HG03520 (cell line): ENCODE results near the gene DNHD1.
"Not testable (repeated sequence)": the region's sequence is repeated elsewhere in the genome, so short reads cannot be mapped to it uniquely, and the experiment has no call there.

Experiments used
- ATAC-seq: cut with Tn5 transposase; IDR thresholded peaks from one replicate; pipeline ENCODE4 v1.9.1; 2021; ENCODE audit warnings: mild to moderate bottlenecking, moderate library complexity; ENCODE audit not compliant: unreplicated experiment

The DNHD1 gene

DNA sequence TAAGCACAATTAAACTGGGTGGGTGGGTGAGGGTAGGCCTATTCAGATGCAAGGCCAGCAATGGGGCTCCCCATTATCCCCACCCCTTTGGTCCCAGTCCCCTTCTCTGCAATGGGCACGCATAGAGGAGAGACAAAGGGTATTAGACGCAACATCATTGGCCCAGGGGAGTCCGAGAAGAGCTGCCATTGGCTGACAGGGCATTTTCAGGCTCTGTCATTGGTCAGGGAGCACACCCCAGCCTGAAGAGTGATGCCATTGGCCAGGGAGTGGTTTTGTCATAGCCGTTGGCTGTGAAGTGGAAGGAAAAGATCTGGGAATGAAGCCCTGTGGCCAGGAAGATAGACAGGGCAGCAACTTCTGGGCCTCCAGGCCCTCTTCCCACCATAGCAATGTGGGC is 20.5 kb upstream of the DNHD1 start:
- no peak for ATAC-seq

DNA sequence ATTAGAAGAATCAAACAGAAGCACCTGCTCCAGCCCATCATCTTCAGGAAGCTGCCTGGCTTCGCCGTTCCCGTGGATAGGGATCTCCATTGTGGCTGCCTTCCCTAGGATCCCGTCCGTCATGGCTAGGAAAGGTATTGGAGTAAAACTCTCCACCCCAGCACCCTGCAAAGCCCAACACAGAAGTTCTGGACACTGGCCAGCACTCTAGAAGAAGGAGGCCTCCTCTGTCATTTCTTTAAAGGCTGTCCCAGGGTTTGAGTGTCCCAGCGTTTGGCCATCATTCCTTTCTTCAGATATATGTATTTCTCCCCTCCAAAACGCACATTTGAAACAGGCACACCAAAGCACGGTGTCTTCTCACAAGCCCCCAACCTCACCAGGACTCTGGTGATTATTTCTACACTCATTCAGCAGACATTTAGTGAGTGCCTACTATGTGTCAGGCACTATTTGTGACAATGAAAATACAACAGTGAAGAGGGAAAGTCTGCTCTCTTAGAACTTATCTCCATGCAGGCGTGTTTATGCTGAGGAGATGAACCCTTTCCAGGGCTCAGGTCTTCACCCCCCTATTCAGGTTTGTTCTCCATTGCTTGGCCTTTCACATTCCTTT is 16.7 kb upstream of the DNHD1 start:
- no peak for ATAC-seq

DNA sequence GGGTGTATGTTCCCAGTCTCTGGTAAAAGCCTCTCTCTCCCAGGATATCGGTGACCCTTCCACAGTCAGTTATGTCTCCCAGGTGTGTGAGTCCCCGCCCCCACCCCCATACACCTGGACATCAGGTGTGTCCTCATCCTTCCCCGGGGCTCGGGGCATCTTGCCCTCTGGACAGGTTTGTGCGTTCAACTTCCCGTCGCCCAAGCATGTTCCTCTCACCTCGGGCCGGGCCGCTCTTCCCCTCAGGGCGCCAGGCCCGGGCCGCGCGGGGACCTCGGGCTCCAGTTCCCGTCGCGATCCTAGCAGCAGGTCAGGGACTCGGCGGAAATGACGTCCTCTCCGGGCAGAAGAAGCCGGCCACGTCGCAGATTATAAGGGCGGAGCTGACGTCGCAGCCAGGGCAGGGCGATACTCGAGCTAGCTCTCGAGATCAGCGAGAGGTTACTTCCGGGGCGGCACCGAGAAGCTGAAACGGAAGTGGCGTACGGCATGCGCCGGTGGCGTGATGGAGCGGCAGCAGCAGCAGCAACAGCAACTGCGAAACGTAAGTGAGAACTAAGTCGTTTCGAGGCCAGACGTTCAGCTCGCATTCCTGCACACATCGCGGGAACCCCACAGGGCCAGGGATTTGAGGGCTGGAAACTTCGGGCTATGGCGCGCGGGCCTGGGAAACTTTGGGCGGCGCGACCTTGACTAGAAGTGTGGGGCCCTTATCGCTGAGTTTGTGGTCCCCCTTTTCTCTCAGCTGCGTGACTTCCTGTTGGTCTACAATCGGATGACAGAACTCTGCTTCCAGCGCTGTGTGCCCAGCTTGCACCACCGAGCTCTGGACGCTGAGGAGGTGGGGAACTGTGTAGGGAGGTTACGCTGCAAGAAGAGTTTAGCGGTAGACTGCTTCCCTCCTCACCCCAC is 15.8 kb upstream of the DNHD1 start, which contains the start of the genes ARFIP2 and TIMM10B:
TSS of gene ARFIP2 (minus strand) at position 320 of the 912 bp plus-strand sequence. CDS start 910 bp downstream, outside the sequence.
TSS of gene TIMM10B (plus strand) at position 490 of the 912 bp plus-strand sequence. CDS start at position 506, 16 bp downstream.
- ATAC-seq = peak; percentile 99

DNA sequence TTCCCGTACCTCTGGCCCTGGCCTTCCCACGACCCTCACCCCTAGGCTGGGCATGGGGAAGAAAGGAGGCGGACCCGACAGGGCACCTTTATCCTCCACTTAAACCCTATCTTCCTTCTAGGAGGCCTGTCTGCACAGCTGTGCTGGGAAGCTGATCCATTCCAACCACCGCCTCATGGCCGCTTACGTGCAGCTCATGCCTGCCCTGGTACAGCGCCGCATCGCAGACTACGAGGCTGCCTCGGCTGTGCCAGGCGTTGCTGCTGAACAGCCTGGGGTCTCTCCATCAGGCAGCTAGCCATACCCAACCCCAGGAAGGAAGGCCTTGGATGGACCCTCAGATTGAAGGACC is 15.2 kb upstream of the DNHD1 start:
- no peak for ATAC-seq

DNA sequence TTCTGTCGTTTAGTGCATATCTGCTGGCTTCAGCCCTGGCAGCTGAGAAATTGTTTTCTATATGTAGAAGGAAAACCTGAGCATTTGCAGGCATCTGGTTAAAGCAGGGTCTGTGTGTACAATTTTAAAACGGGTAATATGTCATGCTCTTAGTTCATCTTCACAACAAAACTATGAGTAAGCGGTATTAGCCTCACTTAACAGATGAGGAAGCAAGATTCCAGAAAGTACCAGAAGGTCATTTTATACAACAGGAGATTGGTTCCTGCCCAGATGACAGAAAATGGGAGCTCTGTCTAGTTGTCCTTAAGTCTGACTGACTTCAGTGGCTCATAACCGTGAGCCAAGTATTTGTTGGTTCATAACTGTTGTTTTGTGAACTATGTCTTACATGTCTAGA is 14.6 kb upstream of the DNHD1 start:
- no peak for ATAC-seq

DNA sequence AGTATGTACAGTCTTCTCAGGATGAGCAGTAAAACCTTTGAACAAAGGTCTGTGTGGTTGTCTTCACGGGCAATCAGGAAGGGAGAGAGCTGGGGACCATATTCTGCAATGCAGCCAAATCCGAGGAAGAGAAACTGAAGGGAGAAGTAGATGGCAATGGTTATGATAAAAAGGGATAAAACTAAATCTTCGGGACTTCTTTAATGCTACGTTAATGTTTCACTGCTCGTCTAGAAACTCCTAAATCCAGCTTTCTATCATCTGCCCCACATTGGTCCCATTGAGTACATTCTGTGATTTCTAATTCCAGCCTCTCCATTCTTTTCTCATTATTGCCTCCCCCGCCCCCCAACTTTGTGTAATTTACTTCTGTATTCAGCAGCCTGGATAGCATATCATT is 14.1 kb upstream of the DNHD1 start:
- ATAC-seq = no peak

DNA sequence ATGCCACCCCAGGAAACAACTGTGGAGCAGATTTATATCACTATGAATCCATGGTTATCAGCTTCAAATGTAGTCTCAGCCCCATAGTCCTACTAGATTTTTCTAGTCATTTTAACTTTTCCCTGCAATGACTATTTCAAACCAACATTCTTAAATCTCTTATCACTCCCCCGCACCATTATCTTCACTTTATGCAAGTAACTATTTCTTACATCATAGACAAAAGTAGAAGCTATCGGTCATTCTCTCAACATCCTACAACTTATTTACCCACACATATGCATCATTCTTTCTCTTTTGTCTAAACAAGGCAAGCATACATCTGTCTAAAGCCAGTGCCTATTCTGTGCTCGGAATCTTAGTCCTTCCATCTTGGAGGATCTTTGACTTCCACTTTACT is 11.4 kb upstream of the DNHD1 start:
- no peak for ATAC-seq

DNA sequence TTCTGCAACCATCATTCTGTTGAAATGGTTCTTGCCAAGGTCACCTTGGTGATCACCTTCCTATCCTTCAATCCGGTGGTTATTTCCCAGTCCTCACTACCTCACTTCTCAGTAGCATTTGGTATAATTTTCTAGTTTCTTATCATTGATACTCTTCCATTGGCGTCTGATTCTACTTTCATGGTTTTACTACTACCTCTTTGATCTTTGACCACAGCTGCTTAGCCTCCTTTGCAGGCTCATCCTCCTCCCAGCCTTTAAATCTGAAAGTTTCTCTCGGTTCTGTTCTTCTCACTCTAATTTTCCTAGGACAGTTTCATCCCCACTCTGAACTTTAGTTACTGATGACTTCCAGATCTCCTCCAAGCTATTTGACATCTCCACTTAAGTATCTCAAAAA is 10.8 kb upstream of the DNHD1 start:
- no peak for ATAC-seq

DNA sequence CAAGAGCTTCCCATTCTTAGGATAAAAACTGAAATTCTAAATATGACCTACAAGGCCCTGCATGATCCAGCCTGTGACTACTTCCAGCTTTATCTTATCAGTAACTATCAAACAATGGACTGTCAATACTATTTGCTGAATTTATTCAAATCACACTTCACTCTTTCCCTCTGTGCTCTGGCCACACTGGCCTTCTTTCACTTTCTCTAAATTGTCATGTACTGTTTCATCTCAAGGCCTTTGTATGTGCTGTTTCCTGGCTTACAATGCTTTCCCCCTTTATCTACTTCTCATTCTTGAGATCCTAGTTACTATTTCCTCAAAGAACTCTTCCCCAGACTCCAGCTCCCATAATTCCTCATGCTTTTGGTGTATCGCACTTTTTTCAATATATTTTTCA is 10.1 kb upstream of the DNHD1 start:
- ATAC-seq = no peak

DNA sequence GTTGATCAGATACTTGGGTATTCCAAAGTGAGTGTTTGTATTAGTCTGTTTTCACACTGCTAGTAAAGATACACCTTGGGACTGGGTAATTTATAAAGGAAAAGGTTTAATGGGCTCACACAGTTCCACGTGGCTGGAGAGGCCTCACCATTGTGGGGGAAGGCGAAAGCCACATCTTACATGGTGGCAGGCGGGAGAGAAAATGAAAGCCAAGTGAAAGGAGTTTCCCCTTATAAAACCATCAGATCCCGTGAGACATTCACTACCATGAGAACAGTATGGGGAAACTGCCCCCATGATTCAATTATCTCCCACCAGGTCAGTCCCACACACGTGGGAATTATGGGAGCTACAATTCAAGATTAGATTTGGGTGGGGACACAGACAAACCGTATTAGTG is 8.7 kb upstream of the DNHD1 start:
- ATAC-seq = no peak

DNA sequence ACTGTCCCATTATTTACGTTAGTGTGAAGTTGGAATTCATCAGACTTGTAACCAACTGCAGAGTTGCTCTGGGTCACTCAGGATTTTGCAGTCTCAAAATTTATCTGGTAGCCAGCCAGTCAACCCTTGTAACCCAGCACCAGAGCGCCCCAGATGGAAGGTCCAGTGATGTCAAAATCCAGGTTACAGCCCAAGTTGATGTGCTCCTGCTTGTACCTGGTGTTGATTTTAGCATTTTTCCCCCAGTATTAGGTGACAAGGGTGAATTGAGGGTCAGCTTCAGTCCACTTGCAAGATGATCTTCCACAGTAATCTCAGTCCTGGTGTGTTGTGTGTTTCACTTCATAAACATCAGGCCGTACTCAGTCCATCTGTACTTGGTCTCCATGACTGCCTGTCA is 8.3 kb upstream of the DNHD1 start:
- no peak for ATAC-seq

DNA sequence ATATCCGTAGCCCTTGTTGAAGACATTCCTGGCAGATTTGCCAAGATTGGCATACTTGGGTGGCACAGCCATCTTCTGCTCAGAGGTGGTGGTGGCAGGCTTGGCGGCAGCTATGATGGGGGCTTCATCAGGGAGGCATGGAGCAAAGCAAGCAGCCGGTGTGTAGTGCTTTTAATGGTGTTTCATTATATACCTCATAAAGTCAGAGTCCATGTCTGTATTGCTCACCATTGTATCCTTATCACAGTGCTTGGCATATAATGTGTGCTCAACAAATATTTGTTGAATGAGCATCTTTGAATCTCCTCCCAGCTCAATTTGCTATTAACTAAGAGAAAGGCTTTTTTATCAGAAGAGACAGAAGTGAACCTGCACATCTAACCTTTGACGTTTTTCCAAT is 7.8 kb upstream of the DNHD1 start:
- no peak for ATAC-seq

DNA sequence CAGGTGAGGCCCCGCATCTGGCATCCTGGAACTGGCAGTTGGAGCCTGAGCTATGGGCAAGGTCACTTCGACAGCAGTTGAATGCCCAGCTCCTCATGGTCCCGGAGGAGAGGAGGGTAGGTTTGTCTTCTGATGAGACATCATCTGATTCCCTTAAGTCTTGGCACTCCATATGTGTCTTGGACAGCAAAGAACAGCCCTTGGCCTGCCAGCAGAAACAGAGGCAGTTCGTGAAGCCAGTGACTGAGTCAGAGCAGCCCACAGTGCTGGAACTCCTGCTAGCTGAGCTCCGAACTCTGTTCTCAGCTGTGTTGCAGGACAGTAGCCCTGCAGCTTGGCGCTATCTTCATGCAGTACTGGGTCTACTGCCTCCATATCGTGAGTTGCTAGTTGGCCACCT is 1.0 kb downstream of the DNHD1 start:
- no peak for ATAC-seq

DNA sequence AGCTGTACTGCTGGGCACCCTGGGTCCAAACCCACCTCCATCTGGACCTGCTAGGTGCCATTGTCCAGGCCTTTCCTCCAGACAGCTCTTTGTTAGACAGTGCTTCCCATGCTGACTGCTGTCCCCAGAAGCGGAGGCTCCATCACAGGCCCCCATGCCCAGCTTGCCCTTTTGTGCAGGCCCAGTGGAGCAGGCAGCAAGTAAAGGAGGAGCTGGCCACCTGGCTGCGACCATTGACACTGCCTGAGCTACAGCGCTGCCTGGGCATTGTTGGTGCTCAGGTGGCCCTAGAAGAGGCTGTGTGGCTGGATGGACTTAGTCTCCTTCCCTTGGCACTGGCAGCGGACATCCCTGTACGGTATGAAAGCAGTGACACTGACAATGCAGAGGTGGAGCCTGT is 1.5 kb downstream of the DNHD1 start:
- no peak for ATAC-seq

DNA sequence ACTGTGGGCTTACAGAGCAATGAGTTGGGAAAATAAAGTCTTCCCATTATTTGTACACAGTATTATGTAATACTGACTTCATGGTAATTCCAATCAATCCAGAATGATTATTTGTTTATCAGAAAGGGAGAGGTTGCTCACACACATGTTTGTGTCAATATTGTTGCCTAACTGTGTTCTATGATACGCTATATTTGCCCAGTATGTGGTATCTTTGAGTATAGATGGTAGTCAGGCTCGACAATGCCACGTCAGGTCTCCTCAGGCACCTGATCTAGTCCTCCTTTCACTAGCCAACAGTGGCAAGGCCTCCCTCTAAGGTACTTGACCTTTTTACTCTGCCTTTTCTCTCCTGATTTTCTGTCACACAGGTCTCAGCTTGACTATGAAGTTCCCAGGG is 5.3 kb downstream of the DNHD1 start:
- ATAC-seq = no peak

DNA sequence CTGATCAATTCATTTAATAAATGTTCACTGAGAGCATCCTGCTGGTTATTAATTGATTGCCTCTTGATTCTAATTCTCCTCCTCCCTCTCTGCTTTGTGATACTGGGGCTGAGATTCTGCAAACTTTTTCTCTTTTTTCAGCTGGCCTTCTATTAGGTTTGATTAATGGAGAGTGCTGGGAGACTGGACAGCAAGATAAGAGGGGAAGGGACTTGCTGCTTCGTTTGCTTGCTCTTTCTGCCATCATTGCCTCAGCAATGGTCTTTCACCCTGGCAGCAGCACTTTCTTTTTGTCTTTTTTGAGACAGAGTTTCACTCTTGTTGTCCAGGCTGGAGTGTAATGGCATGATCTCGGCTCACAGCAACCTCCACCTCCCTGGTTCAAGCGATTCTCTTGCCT is 7.1 kb downstream of the DNHD1 start:
- no peak for ATAC-seq

DNA sequence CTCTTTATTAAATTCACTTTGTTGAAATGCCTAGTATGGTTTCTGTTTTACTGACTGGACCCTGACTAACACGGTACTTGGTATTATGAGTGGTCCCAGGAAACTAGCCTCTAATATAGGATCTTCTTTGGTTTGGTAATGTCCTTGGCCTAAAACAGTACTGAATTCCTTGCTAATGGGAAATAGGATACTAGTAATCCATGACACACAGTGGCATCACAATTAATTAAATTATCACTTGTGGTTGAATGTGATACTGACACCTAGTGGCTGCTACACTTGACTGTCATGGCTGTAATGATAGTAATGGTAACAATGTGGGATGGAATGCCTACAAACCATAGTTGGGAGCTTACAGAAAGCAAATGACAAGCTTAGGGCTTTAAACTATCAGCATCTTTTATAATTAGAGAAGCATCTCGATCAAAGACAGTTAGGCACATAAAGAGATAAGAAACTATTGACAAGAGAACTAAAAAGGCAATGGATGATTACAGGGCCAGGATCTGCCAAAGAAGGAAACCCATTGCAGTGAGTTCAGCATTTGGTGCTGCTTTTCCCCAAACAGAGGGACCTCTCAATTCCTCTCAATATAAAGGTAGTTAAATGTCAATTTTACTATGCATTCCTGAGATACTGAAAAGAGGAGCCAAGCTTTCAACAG is 8.6 kb downstream of the DNHD1 start:
- ATAC-seq = peak; percentile 58

DNA sequence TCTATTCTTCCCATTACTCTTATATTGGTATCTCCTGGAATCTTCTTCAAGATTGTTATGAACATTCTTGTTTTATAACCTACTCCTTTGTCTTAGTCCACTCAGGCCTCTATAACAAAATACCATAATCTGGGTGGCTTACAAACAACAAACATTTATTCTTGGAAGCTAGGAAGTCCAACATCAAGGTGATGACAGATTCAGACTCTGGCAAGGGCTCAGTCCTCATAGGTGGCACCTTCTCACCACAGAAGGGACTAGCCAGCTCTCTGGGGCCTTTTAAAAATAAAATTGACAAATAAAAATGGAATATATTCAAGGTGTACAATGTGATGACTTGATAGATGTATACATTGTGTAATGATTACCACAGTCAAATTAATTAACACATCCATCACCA is 19.8 kb downstream of the DNHD1 start:
- no peak for ATAC-seq

DNA sequence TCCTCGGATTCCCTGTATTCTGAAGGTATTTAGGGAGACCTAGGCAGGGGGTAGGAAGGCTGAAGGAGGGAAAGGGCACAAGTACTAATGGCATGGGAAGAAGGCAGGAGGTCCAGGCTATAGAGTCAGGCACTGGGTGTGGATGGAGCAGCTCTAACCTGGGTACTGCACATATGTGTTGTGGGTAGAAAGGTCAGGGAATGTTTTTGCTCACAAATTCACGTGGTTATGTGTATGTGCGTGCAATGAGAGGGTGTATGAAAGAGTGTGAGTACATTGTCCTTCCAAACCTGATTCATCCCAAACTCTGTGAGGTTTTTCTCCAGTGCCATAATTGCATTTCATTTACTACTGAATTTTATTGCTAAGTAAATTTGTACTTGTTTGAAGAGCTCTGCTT is 23.2 kb downstream of the DNHD1 start:
- ATAC-seq = no peak

DNA sequence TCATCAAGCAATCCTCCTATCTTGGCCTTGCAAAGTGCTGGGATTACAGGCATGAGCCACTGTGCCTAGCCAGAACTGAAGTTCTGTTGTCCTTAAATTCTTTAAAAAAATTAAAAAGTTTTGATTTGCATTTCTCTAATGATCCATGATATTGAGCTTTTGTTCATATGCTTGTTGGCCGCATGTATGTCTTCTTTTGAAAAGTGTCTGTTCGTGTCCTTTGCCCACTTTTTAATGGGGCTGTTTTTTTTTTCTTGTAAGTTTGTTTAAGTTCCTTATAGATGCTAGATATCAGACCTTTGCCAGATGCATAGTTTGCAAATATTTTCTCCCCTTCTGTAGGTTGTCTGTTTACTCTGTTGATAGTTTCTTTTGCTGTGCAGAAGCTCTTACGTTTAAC is 24.9 kb downstream of the DNHD1 start:
- not testable (repeated sequence) for ATAC-seq

DNA sequence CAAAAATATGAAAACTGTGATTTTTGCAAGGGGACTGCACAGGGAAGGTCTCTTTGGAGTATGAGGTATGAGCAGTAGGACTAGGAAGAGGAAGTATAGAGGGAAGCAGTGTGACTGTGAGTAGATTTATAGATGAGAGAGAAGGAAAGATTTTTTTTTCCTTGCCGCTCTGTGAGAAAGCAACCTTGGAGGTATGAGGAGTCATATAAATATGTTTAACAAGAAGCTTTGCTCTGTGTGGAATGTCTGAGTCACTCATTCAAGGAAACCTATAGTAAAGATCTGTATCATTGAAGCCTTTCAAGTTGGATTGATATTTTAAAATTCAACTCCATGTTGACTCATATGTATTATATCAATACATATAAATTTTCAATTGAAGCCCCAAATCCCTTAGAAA is 26.2 kb downstream of the DNHD1 start:
- ATAC-seq = no peak
